ENCODE measurements around the gene CRADD. TPM values are rescaled to one million over a fixed set of nuclear protein-coding genes. Genes with fewer than 3 reads are reported as not detected.

Gene CRADD
- total and polyA plus RNA-seq, 10 of the 15 experiments (the other 5 are each of a cell fraction or from before 2014, with no cell fraction given), result 7.6 to 15.5 (median 11.7) TPM

DNA sequence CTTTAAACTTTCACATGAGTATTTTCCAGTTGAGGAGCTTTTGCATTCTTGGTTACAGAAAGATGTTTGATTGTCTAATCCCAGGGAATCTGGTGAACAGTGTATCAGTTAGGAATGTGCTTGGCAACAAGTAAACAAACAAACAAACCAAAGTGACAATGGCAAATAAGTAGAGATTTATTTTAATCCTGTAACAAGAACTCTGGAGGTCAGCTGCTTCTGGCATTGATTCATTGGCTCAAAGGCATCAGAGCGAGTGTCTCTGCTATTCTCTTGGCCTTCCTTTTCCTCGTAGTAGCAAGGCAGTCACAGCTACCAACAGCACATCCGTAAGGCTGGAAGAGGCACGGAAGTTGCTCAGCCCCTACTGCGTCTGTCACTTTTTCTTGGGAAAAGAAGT, 37.2 kb downstream of the CRADD start (continued):
- no peak for TF ChIP-seq CREB1 (IDR thresholded peaks at IDR 0.05; ENCODE audit: low read depth)
- no peak for TF ChIP-seq NR2F1 (conservative IDR thresholded peaks at IDR 0.05)
- TF ChIP-seq, protein P1, sequence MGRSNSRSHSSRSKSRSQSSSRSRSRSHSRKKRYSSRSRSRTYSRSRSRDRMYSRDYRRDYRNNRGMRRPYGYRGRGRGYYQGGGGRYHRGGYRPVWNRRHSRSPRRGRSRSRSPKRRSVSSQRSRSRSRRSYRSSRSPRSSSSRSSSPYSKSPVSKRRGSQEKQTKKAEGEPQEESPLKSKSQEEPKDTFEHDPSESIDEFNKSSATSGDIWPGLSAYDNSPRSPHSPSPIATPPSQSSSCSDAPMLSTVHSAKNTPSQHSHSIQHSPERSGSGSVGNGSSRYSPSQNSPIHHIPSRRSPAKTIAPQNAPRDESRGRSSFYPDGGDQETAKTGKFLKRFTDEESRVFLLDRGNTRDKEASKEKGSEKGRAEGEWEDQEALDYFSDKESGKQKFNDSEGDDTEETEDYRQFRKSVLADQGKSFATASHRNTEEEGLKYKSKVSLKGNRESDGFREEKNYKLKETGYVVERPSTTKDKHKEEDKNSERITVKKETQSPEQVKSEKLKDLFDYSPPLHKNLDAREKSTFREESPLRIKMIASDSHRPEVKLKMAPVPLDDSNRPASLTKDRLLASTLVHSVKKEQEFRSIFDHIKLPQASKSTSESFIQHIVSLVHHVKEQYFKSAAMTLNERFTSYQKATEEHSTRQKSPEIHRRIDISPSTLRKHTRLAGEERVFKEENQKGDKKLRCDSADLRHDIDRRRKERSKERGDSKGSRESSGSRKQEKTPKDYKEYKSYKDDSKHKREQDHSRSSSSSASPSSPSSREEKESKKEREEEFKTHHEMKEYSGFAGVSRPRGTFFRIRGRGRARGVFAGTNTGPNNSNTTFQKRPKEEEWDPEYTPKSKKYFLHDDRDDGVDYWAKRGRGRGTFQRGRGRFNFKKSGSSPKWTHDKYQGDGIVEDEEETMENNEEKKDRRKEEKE (IDR thresholded peaks at IDR 0.05), result no peak
- TF ChIP-seq, protein P2, sequence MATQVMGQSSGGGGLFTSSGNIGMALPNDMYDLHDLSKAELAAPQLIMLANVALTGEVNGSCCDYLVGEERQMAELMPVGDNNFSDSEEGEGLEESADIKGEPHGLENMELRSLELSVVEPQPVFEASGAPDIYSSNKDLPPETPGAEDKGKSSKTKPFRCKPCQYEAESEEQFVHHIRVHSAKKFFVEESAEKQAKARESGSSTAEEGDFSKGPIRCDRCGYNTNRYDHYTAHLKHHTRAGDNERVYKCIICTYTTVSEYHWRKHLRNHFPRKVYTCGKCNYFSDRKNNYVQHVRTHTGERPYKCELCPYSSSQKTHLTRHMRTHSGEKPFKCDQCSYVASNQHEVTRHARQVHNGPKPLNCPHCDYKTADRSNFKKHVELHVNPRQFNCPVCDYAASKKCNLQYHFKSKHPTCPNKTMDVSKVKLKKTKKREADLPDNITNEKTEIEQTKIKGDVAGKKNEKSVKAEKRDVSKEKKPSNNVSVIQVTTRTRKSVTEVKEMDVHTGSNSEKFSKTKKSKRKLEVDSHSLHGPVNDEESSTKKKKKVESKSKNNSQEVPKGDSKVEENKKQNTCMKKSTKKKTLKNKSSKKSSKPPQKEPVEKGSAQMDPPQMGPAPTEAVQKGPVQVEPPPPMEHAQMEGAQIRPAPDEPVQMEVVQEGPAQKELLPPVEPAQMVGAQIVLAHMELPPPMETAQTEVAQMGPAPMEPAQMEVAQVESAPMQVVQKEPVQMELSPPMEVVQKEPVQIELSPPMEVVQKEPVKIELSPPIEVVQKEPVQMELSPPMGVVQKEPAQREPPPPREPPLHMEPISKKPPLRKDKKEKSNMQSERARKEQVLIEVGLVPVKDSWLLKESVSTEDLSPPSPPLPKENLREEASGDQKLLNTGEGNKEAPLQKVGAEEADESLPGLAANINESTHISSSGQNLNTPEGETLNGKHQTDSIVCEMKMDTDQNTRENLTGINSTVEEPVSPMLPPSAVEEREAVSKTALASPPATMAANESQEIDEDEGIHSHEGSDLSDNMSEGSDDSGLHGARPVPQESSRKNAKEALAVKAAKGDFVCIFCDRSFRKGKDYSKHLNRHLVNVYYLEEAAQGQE (IDR thresholded peaks at IDR 0.05; ENCODE audit: low read depth, low read length), result no peak
- TF ChIP-seq TBL1XR1 (IDR thresholded peaks at IDR 0.05; ENCODE audit: low read depth, low read length), result no peak

DNA sequence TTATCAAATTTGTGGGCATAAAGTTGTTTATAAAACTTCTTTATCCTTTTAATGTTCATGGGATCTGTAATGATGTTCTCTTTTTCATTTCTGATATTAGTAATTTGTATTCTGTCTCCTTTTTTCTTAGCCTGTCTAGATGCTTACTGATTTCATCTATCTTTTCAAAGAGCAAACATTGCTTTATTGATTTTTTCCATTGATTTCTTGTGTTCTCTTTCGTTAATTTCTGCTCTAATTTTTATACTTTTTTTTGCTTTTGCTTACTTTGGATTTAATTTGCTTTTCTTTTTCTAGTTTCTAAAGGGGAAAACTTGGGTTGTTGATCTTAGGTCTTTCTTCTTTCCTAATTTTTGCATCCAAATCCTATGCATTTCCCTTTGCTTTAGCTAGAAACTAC, 42.5 kb downstream of the CRADD start:
- no peaks in the 10 kb centered on the region for H3K4me1 ChIP-seq (ENCODE audit: control insufficient read depth, insufficient read depth, low read length)
- intact Hi-C loops (cut with micrococcal nuclease; ENCODE audit: unreplicated experiment) (no loop called here), in situ Hi-C loops (cut with MboI) (no loop called here)
- H4K20me1 ChIP-seq (ENCODE audit: control insufficient read depth, insufficient read depth), result no peaks in the 10 kb centered on the region
- WGBS (ENCODE audit: insufficient coverage, insufficient replicate concordance, low lambda C conversion rate, missing lambda C conversion rate), result 33% methylated on average over 1 of the region's 1 CpG
- DNase-seq (ENCODE audit: low read depth, low spot score) (no peak), ATAC-seq (no peak), FAIRE-seq (no peak)
- no peaks in the 10 kb centered on the region; the same call in 1 of the 3 replicates for H3K9me3 ChIP-seq (replicated peaks; ENCODE audit: control insufficient read depth, insufficient read depth, low read length)
- H3K9ac ChIP-seq (ENCODE audit: control insufficient read depth, insufficient read depth, low read length), result no peak overlapping the region
- ChIA-PET RAD21 (ENCODE audit: unreplicated experiment) (no interaction called here), POLR2A (no interaction called here), SMC1A (ENCODE audit: uncharacterized antibody, unreplicated experiment) (interaction anchor here (1.1 kb wide), 1 partner anchor 65 kb away, joined by 3 read pairs; no protein-coding TSS in a partner anchor), CTCF (no interaction called here)
- no peak overlapping the region for H3K4me2 ChIP-seq (ENCODE audit: control insufficient read depth, insufficient read depth)
- no peaks in the 10 kb centered on the region for H3K79me2 ChIP-seq (ENCODE audit: control insufficient read depth, insufficient read depth, low read length)
- H3K27me3 ChIP-seq (replicated peaks in 1 of 2; ENCODE audit: control insufficient read depth in 2 of 2, insufficient read depth in 2 of 2, low read length in 1 of 2), result no peaks in the 10 kb centered on the region
- H3K36me3 ChIP-seq (ENCODE audit: control insufficient read depth in 2 of 2, insufficient read depth in 2 of 2, low read length in 1 of 2), result no peaks in the 10 kb centered on the region
- H3K4me3 ChIP-seq, result no peak overlapping the region
- no TSS peak for BruUV-seq (replicated peaks)
- H3K27ac ChIP-seq (ENCODE audit: control insufficient read depth, insufficient read depth), result no peak overlapping the region
- no peak overlapping the region for H2AFZ ChIP-seq (ENCODE audit: control insufficient read depth, low read depth, low read length)
- no peak for TF ChIP-seq RBBP5 (conservative IDR thresholded peaks at IDR 0.05)
- no peak for TF ChIP-seq DPF2 (IDR thresholded peaks at IDR 0.05)
- TF ChIP-seq NBN (IDR thresholded peaks at IDR 0.05), result no peak
- no peak for TF ChIP-seq CBX5 (IDR thresholded peaks at IDR 0.05; ENCODE audit: low read depth)
- TF ChIP-seq ZNF622 (IDR thresholded peaks at IDR 0.05), result no peak
- no peak for TF ChIP-seq SP1 (IDR thresholded peaks at IDR 0.05; ENCODE audit: low read depth, low read length)
- no peak for TF ChIP-seq BRCA1 (IDR thresholded peaks at IDR 0.05; ENCODE audit: low read depth, low read length)
- no peak for TF ChIP-seq SMAD5 (IDR thresholded peaks at IDR 0.05; ENCODE audit: low read depth)
- no peak for TF ChIP-seq MEF2A (IDR thresholded peaks at IDR 0.05; ENCODE audit: insufficient read depth, low read depth, low read length)
- TF ChIP-seq, protein P3, sequence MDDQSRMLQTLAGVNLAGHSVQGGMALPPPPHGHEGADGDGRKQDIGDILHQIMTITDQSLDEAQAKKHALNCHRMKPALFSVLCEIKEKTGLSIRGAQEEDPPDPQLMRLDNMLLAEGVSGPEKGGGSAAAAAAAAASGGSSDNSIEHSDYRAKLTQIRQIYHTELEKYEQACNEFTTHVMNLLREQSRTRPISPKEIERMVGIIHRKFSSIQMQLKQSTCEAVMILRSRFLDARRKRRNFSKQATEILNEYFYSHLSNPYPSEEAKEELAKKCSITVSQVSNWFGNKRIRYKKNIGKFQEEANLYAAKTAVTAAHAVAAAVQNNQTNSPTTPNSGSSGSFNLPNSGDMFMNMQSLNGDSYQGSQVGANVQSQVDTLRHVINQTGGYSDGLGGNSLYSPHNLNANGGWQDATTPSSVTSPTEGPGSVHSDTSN (IDR thresholded peaks at IDR 0.05; ENCODE audit: insufficient replicate concordance, low read depth, low read length), result no peak
- TF ChIP-seq NFIC (IDR thresholded peaks at IDR 0.05; ENCODE audit: low read depth, low read length), result no peak
- TF ChIP-seq ZSCAN29 (IDR thresholded peaks at IDR 0.05), result no peak
- no peak for TF ChIP-seq CHD4 (IDR thresholded peaks at IDR 0.05)
- no peak for TF ChIP-seq ZNF274 (IDR thresholded peaks at IDR 0.05; ENCODE audit: insufficient read depth, insufficient read length)

Measured in GM12878 (cell line).